ENCODE data around the gene MTNR1A. TPM values are rescaled to one million over a fixed set of nuclear protein-coding genes. Genes with fewer than 3 reads are reported as not detected.

The MTNR1A gene
- total and polyA plus RNA-seq, 7 donors, result 1.6 to 3.1 TPM; not detected in 5

GRCh38 chr4:186502231-186502630 lies 53.1 kb downstream of the MTNR1A start:
- Histone ChIP-seq H3K36me3 (no peaks in the 10 kb centered on the region), H3K27me3 (no peaks in the 10 kb centered on the region), H3K4me1 (no peaks in the 10 kb centered on the region), H3K27ac (no peak overlapping the region), H3K4me3 (no peak overlapping the region), H3K9me3 (no peaks in the 10 kb centered on the region)
- DNase-seq, result no peak
- intact Hi-C loops (cut with DNase I), result no loop called here
- 30 to 71% methylated on average over 2 of the region's 2 CpGs for WGBS, 2 donors
- TF ChIP-seq POLR2A (IDR thresholded peaks at IDR 0.05) (no peak), POLR2AphosphoS5 (IDR thresholded peaks at IDR 0.05) (no peak), EP300 (IDR thresholded peaks at IDR 0.05) (no peak)
- TF ChIP-seq, protein P1, sequence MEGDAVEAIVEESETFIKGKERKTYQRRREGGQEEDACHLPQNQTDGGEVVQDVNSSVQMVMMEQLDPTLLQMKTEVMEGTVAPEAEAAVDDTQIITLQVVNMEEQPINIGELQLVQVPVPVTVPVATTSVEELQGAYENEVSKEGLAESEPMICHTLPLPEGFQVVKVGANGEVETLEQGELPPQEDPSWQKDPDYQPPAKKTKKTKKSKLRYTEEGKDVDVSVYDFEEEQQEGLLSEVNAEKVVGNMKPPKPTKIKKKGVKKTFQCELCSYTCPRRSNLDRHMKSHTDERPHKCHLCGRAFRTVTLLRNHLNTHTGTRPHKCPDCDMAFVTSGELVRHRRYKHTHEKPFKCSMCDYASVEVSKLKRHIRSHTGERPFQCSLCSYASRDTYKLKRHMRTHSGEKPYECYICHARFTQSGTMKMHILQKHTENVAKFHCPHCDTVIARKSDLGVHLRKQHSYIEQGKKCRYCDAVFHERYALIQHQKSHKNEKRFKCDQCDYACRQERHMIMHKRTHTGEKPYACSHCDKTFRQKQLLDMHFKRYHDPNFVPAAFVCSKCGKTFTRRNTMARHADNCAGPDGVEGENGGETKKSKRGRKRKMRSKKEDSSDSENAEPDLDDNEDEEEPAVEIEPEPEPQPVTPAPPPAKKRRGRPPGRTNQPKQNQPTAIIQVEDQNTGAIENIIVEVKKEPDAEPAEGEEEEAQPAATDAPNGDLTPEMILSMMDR (IDR thresholded peaks at IDR 0.05), result no peak

- H3K4me1 ChIP-seq, result no peaks in the 10 kb centered on the region
- no peaks in the 10 kb centered on the region for H3K36me3 ChIP-seq
- intact Hi-C loops (cut with DNase I), result no loop called here
- no peaks in the 10 kb centered on the region for H3K27me3 ChIP-seq
- no peaks in the 10 kb centered on the region for H3K9me3 ChIP-seq
- no peak overlapping the region for H3K4me3 ChIP-seq
- TF ChIP-seq POLR2A (IDR thresholded peaks at IDR 0.05), result no peak
- TF ChIP-seq EP300 (IDR thresholded peaks at IDR 0.05), result no peak
- TF ChIP-seq POLR2AphosphoS5 (IDR thresholded peaks at IDR 0.05), result no peak
- TF ChIP-seq, protein P1 (IDR thresholded peaks at IDR 0.05), result no peak
- DNase-seq, result no peak
- WGBS, 2 donors, result 91% methylated on average over 8 of the region's 8 CpGs
- no peak overlapping the region for H3K27ac ChIP-seq
These were observed 53.8 kb downstream of the MTNR1A start for GRCh38 chr4:186501554-186501953.

DNA sequence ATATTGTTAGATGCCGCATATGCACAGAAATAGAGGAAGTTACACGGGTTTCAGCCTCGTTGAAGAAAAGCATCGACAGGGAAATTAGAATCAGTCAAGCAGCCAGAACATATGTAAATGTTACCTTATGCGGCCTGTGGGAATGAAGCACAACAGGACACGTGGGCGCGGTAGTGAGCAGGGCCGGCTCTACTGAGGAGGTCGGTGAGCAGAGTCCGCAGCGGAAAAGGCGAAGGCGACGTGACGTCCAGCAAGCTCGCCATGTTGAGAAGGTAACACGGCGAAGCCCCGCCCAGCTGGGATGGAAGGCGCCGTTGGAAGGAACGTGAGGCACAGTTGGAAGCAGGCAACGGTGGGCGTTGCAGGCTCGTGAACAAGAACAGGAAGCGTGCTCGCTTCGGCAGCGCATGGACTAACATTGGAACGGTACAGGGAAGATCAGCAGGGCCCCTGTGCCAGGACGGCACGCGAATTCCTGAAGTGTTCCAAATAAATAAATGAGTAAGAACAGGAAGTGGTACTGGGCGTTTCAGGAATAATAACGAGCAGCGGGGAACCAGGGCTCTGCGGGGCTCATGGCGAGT lies 54.6 kb downstream of the MTNR1A start:
- 88 to 92% methylated on average over 39 of the region's 39 CpGs for WGBS, 2 donors
- no peaks in the 10 kb centered on the region for H3K27me3 ChIP-seq
- TF ChIP-seq, protein P1 (IDR thresholded peaks at IDR 0.05), result no peak
- no peak for TF ChIP-seq POLR2AphosphoS5 (IDR thresholded peaks at IDR 0.05)
- no peak for TF ChIP-seq EP300 (IDR thresholded peaks at IDR 0.05)
- no peak for TF ChIP-seq POLR2A (IDR thresholded peaks at IDR 0.05)
- intact Hi-C loops (cut with DNase I), result no loop called here
- no peaks in the 10 kb centered on the region for H3K4me1 ChIP-seq
- no peak for DNase-seq
- H3K4me3 ChIP-seq, result no peak overlapping the region
- no peaks in the 10 kb centered on the region for H3K9me3 ChIP-seq
- H3K36me3 ChIP-seq, result no peaks in the 10 kb centered on the region
- H3K27ac ChIP-seq, result no peak overlapping the region

- Histone ChIP-seq H3K9me3 (no peaks in the 10 kb centered on the region), H3K36me3 (no peaks in the 10 kb centered on the region), H3K27ac (no peak overlapping the region), H3K4me3 (no peak overlapping the region), H3K4me1 (no peaks in the 10 kb centered on the region), H3K27me3 (no peaks in the 10 kb centered on the region)
- intact Hi-C loops (cut with DNase I), result no loop called here
- 95 to 97% methylated on average over 4 of the region's 4 CpGs for whole genome bisulfite sequencing, 2 donors
- TF ChIP-seq, protein P1 (IDR thresholded peaks at IDR 0.05), result no peak
- TF ChIP-seq POLR2AphosphoS5 (IDR thresholded peaks at IDR 0.05) (no peak), POLR2A (IDR thresholded peaks at IDR 0.05) (no peak), EP300 (IDR thresholded peaks at IDR 0.05) (no peak)
- DNase-seq, result no peak
These were observed 55.9 kb downstream of the MTNR1A start for GRCh38 chr4:186499467-186499866.

DNA sequence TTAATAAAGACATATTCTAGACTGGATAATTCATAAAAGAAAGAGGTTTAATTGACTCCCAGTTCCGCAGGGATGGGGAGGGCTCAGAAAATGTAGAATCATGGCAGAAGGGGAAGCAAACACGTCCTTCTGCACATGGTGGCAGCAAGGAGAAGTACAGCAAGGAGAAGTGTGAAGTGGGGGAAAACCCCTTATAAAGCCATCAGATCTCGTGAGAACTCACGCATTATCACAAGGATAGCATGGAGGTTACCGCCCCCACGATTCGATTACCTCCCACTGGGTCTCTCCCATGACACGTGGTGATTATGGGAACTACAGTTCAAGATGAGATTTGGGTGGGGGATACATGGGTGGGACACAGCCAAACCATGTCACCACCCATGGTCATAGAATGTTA lies 58.3 kb downstream of the MTNR1A start:
- TF ChIP-seq POLR2A (IDR thresholded peaks at IDR 0.05), result no peak
- H3K4me1 ChIP-seq, result no peaks in the 10 kb centered on the region
- intact Hi-C loops (cut with DNase I), result no loop called here
- WGBS, 2 donors, result 92 to 93% methylated on average over 8 of the region's 8 CpGs
- no peak overlapping the region for H3K4me3 ChIP-seq
- peaks cover 0 to 6% (median 5%) of the 10 kb centered on the region in 4 donors for H3K9me3 ChIP-seq
- no peak for DNase-seq
- no peak overlapping the region for H3K27ac ChIP-seq
- H3K27me3 ChIP-seq, result no peaks in the 10 kb centered on the region
- no peaks in the 10 kb centered on the region for H3K36me3 ChIP-seq

All from sigmoid colon (tissue), 7 donors.